Mammary epithelial cell (primary cell): Measurements from ENCODE around the gene KRT82.

ENCODE experiments used
- CTCF ChIP-seq, 2 donors: IDR thresholded peaks in 1 of 2; conservative IDR thresholded peaks in 1 of 2; 2 replicates each; pipeline ENCODE4 v1.5.1; 2011 to 2012; ENCODE audit warnings: inconsistent platforms in 2 of 2, low read length in 2 of 2, mild to moderate bottlenecking in 2 of 2, control low read depth in 1 of 2, low read depth in 1 of 2; ENCODE audit not compliant: insufficient read depth in 1 of 2; ENCODE audit errors: extremely low read depth in 1 of 2
- EZH2 ChIP-seq: IDR thresholded peaks from 2 replicates; pipeline ENCODE4 v1.6.1; 2012; ENCODE audit warnings: low read length, inconsistent platforms, borderline replicate concordance

DNA sequence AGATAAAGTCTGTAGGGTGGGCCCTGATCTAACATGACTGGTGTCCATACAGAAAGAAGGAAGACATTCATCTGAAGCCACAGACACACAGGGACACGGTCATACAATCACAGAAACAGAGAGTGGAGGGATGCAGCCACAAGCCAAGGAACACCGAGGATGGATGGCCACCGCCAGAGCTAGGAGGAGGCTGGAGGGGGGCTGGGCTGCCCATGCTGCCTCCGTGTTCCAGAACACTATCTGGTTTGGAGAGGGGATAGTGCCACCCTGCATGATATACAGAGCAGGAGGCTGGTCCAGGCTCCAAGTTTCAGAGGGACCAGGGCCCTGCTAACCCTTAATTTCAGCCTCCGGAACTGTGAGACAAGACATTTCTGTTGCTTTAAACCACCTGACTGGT, 19.3 kb upstream of the KRT82 start:
- TF ChIP-seq CTCF (conservative IDR thresholded peaks at IDR 0.05 in 1 of 2, IDR thresholded peaks at IDR 0.05 in 1 of 2; ENCODE audit: extremely low read depth in 1 of 2, insufficient read depth in 1 of 2, low read depth in 1 of 2, low read length in 2 of 2): no peak
- TF ChIP-seq EZH2: no peak
